ENCODE measurements around the gene SCN7A. TPM values are rescaled to one million over a fixed set of nuclear protein-coding genes. Genes with fewer than 3 reads are reported as not detected.

Gene SCN7A
- total and polyA plus RNA-seq, 4 donors, result 6.1 to 178 (median 23.6) TPM

GRCh38 chr2:166444306-166444705, 49.7 kb downstream of the SCN7A start:
- TF ChIP-seq CTCF (IDR thresholded peaks at IDR 0.05; ENCODE audit: control extremely low read depth, extremely low read depth), result no peak
- peaks cover 0 to 26% (median 7%) of the 10 kb centered on the region in 4 donors for H3K36me3 ChIP-seq (ENCODE audit: control insufficient read depth in 4 of 4, insufficient read depth in 4 of 4, low read length in 4 of 4)
- H3K4me1 ChIP-seq (ENCODE audit: control insufficient read depth in 5 of 5, insufficient read depth in 5 of 5, low read length in 5 of 5), result no peaks in the 10 kb centered on the region
- no peaks in the 10 kb centered on the region for H3K9me3 ChIP-seq (ENCODE audit: control insufficient read depth in 4 of 4, insufficient read depth in 3 of 4, low read length in 3 of 4)
- peak in 1 of 3 donors; percentile 8 for DNase-seq
- no peak overlapping the region for H3K27ac ChIP-seq (ENCODE audit: low read depth in 1 of 2, low read length in 1 of 2)
- no peak overlapping the region for H3K4me3 ChIP-seq
- H3K9ac ChIP-seq (ENCODE audit: insufficient read depth in 1 of 2, low read length in 2 of 2), result no peak overlapping the region
- H3K27me3 ChIP-seq (ENCODE audit: control insufficient read depth in 3 of 3, insufficient read depth in 3 of 3, low read length in 2 of 3), result no peaks in the 10 kb centered on the region
- no peak for ATAC-seq (ENCODE audit: insufficient read depth, low FRiP score)

GRCh38 chr2:166440313-166440712, 53.7 kb downstream of the SCN7A start:
- H3K9ac ChIP-seq (ENCODE audit: insufficient read depth in 1 of 2, low read length in 2 of 2), result no peak overlapping the region
- H3K9me3 ChIP-seq (ENCODE audit: control insufficient read depth in 4 of 4, insufficient read depth in 3 of 4, low read length in 3 of 4), result peaks cover 0 to 2% (median 0%) of the 10 kb centered on the region in 4 donors
- DNase-seq (no peak), ATAC-seq (ENCODE audit: insufficient read depth, low FRiP score) (no peak)
- no peaks in the 10 kb centered on the region for H3K27me3 ChIP-seq (ENCODE audit: control insufficient read depth in 3 of 3, insufficient read depth in 3 of 3, low read length in 2 of 3)
- H3K27ac ChIP-seq (ENCODE audit: low read depth in 1 of 2, low read length in 1 of 2), result no peak overlapping the region
- peaks cover 0 to 2% (median 0%) of the 10 kb centered on the region in 5 donors for H3K4me1 ChIP-seq (ENCODE audit: control insufficient read depth in 5 of 5, insufficient read depth in 5 of 5, low read length in 5 of 5)
- no peak for TF ChIP-seq CTCF (IDR thresholded peaks at IDR 0.05; ENCODE audit: control extremely low read depth, extremely low read depth)
- H3K36me3 ChIP-seq (ENCODE audit: control insufficient read depth in 4 of 4, insufficient read depth in 4 of 4, low read length in 4 of 4), result peaks cover 0 to 21% (median 9%) of the 10 kb centered on the region in 4 donors
- H3K4me3 ChIP-seq, result no peak overlapping the region
- WGBS, 2 donors, result 82 to 84% methylated on average over 3 of the region's 3 CpGs

DNA sequence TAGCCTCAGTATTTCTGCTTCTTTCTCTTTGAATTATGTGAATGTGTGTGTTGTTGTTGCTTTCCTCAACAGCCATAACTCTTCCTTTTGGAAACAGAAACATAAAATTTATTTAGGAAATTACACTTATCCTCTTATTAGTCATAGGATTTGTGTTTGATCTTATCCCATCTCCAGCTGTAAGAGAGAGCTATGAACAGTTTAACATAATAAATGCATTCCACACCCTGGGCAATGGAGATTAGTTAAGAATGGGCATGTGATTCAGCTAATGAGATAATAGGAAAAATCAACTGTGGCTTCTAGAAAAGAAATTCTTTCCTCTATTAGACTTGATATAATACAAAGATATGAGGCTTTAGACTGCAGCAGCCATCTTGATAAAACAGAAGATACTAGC, 55.0 kb downstream of the SCN7A start:
- peaks cover 0 to 21% (median 9%) of the 10 kb centered on the region in 4 donors for H3K36me3 ChIP-seq (ENCODE audit: control insufficient read depth in 4 of 4, insufficient read depth in 4 of 4, low read length in 4 of 4)
- DNase-seq (no peak), ATAC-seq (ENCODE audit: insufficient read depth, low FRiP score) (no peak)
- peaks cover 0 to 2% (median 0%) of the 10 kb centered on the region in 5 donors for H3K4me1 ChIP-seq (ENCODE audit: control insufficient read depth in 5 of 5, insufficient read depth in 5 of 5, low read length in 5 of 5)
- no peaks in the 10 kb centered on the region for H3K27me3 ChIP-seq (ENCODE audit: control insufficient read depth in 3 of 3, insufficient read depth in 3 of 3, low read length in 2 of 3)
- H3K9me3 ChIP-seq (ENCODE audit: control insufficient read depth in 4 of 4, insufficient read depth in 3 of 4, low read length in 3 of 4), result peaks cover 0 to 2% (median 0%) of the 10 kb centered on the region in 4 donors
- H3K9ac ChIP-seq (ENCODE audit: insufficient read depth in 1 of 2, low read length in 2 of 2), result no peak overlapping the region
- H3K27ac ChIP-seq (ENCODE audit: low read depth in 1 of 2, low read length in 1 of 2), result no peak overlapping the region
- no peak for TF ChIP-seq CTCF (IDR thresholded peaks at IDR 0.05; ENCODE audit: control extremely low read depth, extremely low read depth)
- H3K4me3 ChIP-seq, result no peak overlapping the region

DNA sequence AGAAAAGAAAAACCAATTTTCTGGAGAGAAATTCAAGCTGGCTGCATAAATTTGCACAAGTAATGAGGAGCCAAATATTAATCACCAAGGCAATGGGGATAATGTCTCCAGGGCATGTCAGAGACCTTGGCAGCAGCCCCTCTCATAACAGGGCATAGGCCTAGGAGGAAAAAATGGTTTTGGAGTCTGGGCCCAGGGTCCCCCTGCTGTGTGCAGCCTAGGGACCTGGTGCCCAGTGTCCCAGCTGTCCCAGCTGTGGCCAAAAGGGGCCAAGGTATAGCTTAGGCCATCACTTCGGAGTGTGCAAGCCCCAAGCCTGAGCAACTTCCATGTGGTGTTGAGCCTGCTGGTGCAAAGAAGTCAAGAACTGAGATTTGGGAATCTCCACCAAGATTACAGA, 57.1 kb downstream of the SCN7A start:
- DNase-seq (no peak), ATAC-seq (ENCODE audit: insufficient read depth, low FRiP score) (no peak)
- Histone ChIP-seq H3K9me3 (ENCODE audit: control insufficient read depth in 4 of 4, insufficient read depth in 3 of 4, low read length in 3 of 4) (peaks cover 0 to 2% (median 0%) of the 10 kb centered on the region in 4 donors), H3K4me1 (ENCODE audit: control insufficient read depth in 5 of 5, insufficient read depth in 5 of 5, low read length in 5 of 5) (peaks cover 0 to 2% (median 0%) of the 10 kb centered on the region in 5 donors), H3K4me3 (no peak overlapping the region), H3K27ac (ENCODE audit: low read depth in 1 of 2, low read length in 1 of 2) (no peak overlapping the region), H3K9ac (ENCODE audit: insufficient read depth in 1 of 2, low read length in 2 of 2) (no peak overlapping the region), H3K27me3 (ENCODE audit: control insufficient read depth in 3 of 3, insufficient read depth in 3 of 3, low read length in 2 of 3) (no peaks in the 10 kb centered on the region), H3K36me3 (ENCODE audit: control insufficient read depth in 4 of 4, insufficient read depth in 4 of 4, low read length in 4 of 4) (peaks cover 0 to 20% (median 9%) of the 10 kb centered on the region in 4 donors)
- WGBS, 2 donors, result 87 to 94% methylated on average over 1 of the region's 1 CpG
- TF ChIP-seq CTCF (IDR thresholded peaks at IDR 0.05; ENCODE audit: control extremely low read depth, extremely low read depth), result no peak

Data from lung (tissue), 12 donors.